ENCODE data around the gene HDAC4. TPM values are rescaled to one million over a fixed set of nuclear protein-coding genes. Genes with fewer than 3 reads are reported as not detected.

The HDAC4 gene
- total and polyA plus RNA-seq, 2 of the 8 experiments (the other 6 are each of a cell fraction or from before 2014, with no cell fraction given): 15.4 to 31.5 TPM

GRCh38 chr2:239234191-239235175 is 166.3 kb downstream of the HDAC4 start (continued):
- no peak for TF ChIP-seq GTF2F1 (IDR thresholded peaks at IDR 0.05; ENCODE audit: borderline replicate concordance, low read depth, low read length)
- no peak for TF ChIP-seq CREB1 (IDR thresholded peaks at IDR 0.05)
- TF ChIP-seq NANOG (IDR thresholded peaks at IDR 0.05; ENCODE audit: insufficient read depth, low read depth, low read length, poor library complexity, severe bottlenecking): no peak
- no peak for TF ChIP-seq ATF2 (IDR thresholded peaks at IDR 0.05; ENCODE audit: low read length)

Measured in H1 (cell line).